ENCODE results near the gene LRRC4C. TPM values are rescaled to one million over a fixed set of nuclear protein-coding genes. Genes with fewer than 3 reads are reported as not detected.

Gene LRRC4C
- total RNA-seq, 1 experiment from 2014 or later: 0.13 TPM

GRCh38 chr11:41175304-41175972, 284.0 kb downstream of the LRRC4C start:
- no peak overlapping the region for H4K5ac ChIP-seq (ENCODE audit: insufficient read length, low read depth, low read length)
- no peaks in the 10 kb centered on the region for H3K27me3 Mint-ChIP-seq (ENCODE audit: low read depth)
- no peaks in the 10 kb centered on the region for H3K27me3 ChIP-seq (ENCODE audit: insufficient read depth, low read length)
- H3K79me2 ChIP-seq (ENCODE audit: insufficient read depth, low read length): no peaks in the 10 kb centered on the region
- no peak overlapping the region for H2AK5ac ChIP-seq (ENCODE audit: insufficient read length, low read length)
- H3K4me3 Mint-ChIP-seq: no peak overlapping the region
- H3K4ac ChIP-seq (ENCODE audit: low read depth, low read length): no peak overlapping the region
- H4K20me1 ChIP-seq (ENCODE audit: control insufficient read depth, insufficient read depth, insufficient read length): no peaks in the 10 kb centered on the region
- H3K56ac ChIP-seq (ENCODE audit: insufficient read length, low read depth, low read length): no peak overlapping the region
- H3K23me2 ChIP-seq (ENCODE audit: insufficient read length, low read depth, low read length, poor library complexity, severe bottlenecking): no peaks in the 10 kb centered on the region
- H3K18ac ChIP-seq (ENCODE audit: insufficient read length, low read depth, low read length): no peak overlapping the region
- H3K4me1 ChIP-seq (ENCODE audit: insufficient read depth, low read length): no peaks in the 10 kb centered on the region; the same call in 1 of the 2 replicates
- no peaks in the 10 kb centered on the region for H3K79me1 ChIP-seq (ENCODE audit: insufficient read depth, low read depth, low read length, poor library complexity, severe bottlenecking)
- DNase-seq: no peak
- H2AFZ ChIP-seq (ENCODE audit: low read length): no peak overlapping the region
- H2BK120ac ChIP-seq (ENCODE audit: low read depth, low read length, poor library complexity, severe bottlenecking): no peak overlapping the region
- H3K14ac ChIP-seq (ENCODE audit: insufficient read depth, low read length): no peak overlapping the region
- no peak overlapping the region for H2BK20ac ChIP-seq (ENCODE audit: low read depth, low read length, poor library complexity, severe bottlenecking)
- H4K8ac ChIP-seq (replicated peaks; ENCODE audit: insufficient read length, low read depth, low read length): no peak overlapping the region
- H2BK12ac ChIP-seq (ENCODE audit: insufficient read length, low read depth, low read length): no peak overlapping the region
- H3K9me3 Mint-ChIP-seq: peaks cover 0 to 2% of the 10 kb centered on the region in 2 experiments; a peak in 2 of 5 replicates
- no peak overlapping the region for H3K9ac ChIP-seq (ENCODE audit: extremely low read depth, insufficient read length, low read length)
- TF ChIP-seq, protein P1, sequence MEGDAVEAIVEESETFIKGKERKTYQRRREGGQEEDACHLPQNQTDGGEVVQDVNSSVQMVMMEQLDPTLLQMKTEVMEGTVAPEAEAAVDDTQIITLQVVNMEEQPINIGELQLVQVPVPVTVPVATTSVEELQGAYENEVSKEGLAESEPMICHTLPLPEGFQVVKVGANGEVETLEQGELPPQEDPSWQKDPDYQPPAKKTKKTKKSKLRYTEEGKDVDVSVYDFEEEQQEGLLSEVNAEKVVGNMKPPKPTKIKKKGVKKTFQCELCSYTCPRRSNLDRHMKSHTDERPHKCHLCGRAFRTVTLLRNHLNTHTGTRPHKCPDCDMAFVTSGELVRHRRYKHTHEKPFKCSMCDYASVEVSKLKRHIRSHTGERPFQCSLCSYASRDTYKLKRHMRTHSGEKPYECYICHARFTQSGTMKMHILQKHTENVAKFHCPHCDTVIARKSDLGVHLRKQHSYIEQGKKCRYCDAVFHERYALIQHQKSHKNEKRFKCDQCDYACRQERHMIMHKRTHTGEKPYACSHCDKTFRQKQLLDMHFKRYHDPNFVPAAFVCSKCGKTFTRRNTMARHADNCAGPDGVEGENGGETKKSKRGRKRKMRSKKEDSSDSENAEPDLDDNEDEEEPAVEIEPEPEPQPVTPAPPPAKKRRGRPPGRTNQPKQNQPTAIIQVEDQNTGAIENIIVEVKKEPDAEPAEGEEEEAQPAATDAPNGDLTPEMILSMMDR (conservative IDR thresholded peaks at IDR 0.05): peak; percentile 60; the same call in 2 of the 3 replicates
- H3K9me3 ChIP-seq (ENCODE audit: control insufficient read depth, low read depth, low read length): no peaks in the 10 kb centered on the region
- no peak overlapping the region for H2BK5ac ChIP-seq (ENCODE audit: insufficient read length, low read length)
- H3K4me1 Mint-ChIP-seq: peaks cover 14 to 16% of the 10 kb centered on the region in 2 experiments
- H3K23ac ChIP-seq (ENCODE audit: insufficient read length, low read depth, low read length): no peak overlapping the region
- H4K91ac ChIP-seq (ENCODE audit: insufficient read length, low read depth, low read length): no peak overlapping the region
- H3K27ac Mint-ChIP-seq: peak overlapping the region in 1 of 3 experiments; percentile 6; a peak in 3 of 7 replicates
- no CpG with 5 or more reads among the region's 1 CpG for WGBS (ENCODE audit: extremely low coverage, insufficient read length, low lambda C conversion rate)
- peaks cover 0 to 2% (median 0%) of the 10 kb centered on the region in 3 experiments; a peak in 1 of 7 replicates for H3K36me3 Mint-ChIP-seq (ENCODE audit: insufficient read depth in 1 of 3, low read depth in 3 of 3)
- no peak overlapping the region for H2BK15ac ChIP-seq (ENCODE audit: low read depth, low read length)
- H3K27ac ChIP-seq (ENCODE audit: insufficient read length, low read depth, low read length): no peak overlapping the region
- H3T11ph ChIP-seq (ENCODE audit: low read length): no peak overlapping the region
- H3K4me2 ChIP-seq (ENCODE audit: insufficient read depth, insufficient read length, low read length): no peak overlapping the region

Data from H9 (cell line).